ENCODE measurements around the gene PPM1D.
"Not testable (repeated sequence)": the region's sequence is repeated elsewhere in the genome, so short reads cannot be mapped to it uniquely, and the experiment has no call there.

DNA sequence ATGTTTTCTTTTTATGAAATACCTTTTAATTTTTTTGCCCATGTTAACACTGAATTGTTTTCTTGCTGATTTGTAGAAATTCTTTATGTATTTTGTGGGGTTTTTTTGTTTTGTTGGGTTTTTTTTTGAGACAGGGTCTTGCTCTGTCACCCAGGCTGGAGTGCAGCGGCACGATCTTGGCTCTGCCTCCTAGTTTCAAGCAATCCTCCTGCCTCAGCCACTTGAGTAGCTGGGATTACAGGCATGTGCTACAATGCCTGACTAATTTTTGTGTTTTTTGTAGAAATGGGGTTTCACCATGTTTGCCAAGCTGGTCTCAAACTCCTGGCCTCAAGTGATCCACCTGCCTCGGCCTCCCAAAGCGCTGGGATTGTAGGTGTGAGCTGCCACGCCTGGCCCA is 11.3 kb downstream of the PPM1D start:
- TF ChIP-seq, protein P1, sequence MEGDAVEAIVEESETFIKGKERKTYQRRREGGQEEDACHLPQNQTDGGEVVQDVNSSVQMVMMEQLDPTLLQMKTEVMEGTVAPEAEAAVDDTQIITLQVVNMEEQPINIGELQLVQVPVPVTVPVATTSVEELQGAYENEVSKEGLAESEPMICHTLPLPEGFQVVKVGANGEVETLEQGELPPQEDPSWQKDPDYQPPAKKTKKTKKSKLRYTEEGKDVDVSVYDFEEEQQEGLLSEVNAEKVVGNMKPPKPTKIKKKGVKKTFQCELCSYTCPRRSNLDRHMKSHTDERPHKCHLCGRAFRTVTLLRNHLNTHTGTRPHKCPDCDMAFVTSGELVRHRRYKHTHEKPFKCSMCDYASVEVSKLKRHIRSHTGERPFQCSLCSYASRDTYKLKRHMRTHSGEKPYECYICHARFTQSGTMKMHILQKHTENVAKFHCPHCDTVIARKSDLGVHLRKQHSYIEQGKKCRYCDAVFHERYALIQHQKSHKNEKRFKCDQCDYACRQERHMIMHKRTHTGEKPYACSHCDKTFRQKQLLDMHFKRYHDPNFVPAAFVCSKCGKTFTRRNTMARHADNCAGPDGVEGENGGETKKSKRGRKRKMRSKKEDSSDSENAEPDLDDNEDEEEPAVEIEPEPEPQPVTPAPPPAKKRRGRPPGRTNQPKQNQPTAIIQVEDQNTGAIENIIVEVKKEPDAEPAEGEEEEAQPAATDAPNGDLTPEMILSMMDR (IDR thresholded peaks at IDR 0.05): not testable (repeated sequence)
- not testable (repeated sequence) for TF ChIP-seq POLR2A, POLR2AphosphoS5 (IDR thresholded peaks at IDR 0.05)

Measured in prostate gland (tissue), 2 donors.